Measurements from ENCODE around the gene DBNL.

DBNL gene

DNA sequence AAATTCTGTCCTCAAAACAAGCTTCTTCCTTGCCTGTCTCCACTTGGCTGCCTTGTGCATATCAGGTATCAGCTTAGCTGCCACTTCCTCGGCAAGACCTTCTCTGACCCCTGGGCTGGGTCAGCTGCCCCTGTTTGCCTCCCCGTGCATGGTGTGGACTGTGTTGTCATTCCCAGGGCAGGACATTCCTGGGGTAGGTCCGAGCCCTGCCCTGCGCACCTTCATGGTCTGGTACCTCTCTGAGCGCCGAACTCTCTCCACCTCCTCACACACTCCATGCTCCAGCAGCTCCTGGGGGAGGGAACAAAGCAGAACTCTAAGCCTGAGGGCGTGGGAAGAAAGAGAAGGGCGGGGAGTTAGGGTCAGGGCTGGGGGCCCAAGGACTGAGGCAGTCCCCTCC lies 34.0 kb downstream of the DBNL start:
- DNase-seq (ENCODE audit: low read depth): no peak

DNA sequence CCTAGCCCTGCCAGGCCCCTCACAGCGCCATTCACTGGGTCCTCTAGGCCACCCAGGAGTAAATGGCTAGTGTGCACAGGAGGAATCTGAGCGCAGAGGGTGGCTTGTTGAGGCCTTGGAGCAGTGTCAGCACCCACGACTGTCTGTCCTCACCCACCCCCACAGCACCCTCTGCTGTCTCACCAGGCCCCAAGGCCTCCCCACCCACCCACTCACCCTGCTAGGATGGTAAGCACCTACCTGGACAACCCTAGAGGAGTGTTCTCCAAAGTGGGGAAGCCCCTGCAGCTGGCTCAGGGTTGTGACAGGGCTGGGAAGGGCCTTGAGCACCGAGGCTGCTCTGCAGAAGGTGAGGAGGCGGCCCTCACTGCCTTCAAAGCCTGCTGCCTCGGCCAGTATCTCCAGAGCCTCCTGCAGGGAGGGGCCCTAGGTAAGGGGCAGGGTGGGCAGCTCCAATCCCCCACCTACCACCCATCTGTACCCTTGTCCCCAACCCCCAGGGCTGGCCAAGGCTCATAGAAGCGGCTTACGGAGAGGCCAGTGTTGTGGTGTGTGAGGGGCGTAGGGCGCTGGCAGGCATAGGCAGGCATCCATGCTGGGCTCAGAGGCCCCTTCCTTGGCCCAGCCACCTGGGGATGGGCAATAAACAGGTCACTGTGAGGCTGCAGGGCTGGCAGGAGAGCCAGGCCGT lies 35.0 kb downstream of the DBNL start:
- no peak for DNase-seq (ENCODE audit: low read depth)

DNA sequence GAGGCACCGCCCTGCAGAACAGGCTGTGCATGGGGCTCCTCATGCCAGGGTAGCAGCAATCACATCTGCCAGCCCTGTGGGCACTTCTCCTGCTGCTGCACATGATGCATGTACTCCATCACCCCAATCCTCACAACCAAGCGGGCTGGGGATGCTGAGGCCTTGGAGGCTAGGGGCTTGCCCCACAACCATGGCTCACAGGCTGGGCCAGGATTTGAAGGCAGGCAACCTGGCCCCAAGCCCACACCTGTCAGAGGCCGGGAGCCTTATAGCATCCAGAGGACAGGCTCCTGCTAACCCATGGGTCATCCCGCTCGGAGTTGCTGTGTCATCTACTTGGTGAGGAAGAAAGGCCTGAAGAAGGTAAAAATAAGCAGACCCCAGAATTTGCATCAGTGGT lies 35.6 kb downstream of the DBNL start:
- DNase-seq (ENCODE audit: low read depth): no peak

DNA sequence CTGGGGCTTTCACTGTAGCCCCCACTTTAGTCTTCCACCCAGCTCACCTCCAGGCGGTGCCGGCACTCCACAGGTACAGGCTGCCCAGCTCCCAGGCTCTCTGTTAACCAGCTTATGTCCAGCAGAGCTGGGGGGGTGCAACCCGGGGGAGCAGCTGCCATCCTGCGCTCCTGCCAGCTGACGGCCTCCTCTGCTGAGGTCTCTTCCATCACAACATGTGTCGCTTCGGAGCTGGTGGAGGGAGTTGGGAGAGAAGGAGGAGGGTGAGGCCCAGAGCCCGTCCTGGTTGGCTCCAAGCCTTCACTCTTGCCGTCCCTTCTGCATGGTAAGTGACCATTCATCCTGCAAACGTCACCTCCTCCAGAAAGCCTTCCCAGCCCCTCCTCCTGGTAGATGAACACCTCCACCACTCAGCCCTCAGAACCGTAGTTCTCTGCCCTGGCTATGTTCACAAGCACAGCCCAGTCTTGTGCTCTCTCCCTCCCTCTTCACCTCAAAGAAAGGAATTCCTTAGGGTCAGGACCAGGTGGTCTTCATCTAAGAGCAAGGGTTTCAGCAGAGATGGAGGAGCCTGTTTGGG lies 36.3 kb downstream of the DBNL start:
- no peak for DNase-seq (ENCODE audit: low read depth)

DNA sequence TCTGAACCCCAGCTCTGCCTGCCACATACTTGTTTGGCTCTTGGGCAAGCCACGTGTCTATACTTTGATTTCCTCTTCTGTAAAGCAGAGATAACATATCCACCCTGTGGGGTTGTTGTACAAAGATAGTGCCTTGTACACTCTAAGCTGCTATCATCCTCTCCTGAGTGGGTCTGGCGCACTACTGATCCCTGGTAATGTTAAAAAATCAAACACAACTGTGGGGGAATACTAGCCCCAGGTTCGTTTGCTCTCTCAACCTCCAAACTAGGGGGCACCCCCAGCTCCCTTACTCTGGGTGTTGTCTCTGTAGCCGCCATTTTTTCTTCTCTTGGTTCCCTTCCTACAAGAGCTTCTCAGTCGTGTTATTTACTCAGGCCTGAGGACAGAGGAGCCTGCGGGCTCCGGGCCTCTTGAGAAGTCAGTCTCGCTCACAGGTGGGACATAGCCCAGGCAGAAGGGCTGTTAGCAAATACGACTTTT lies 36.8 kb downstream of the DBNL start:
- no peak for DNase-seq (ENCODE audit: low read depth)

DNA sequence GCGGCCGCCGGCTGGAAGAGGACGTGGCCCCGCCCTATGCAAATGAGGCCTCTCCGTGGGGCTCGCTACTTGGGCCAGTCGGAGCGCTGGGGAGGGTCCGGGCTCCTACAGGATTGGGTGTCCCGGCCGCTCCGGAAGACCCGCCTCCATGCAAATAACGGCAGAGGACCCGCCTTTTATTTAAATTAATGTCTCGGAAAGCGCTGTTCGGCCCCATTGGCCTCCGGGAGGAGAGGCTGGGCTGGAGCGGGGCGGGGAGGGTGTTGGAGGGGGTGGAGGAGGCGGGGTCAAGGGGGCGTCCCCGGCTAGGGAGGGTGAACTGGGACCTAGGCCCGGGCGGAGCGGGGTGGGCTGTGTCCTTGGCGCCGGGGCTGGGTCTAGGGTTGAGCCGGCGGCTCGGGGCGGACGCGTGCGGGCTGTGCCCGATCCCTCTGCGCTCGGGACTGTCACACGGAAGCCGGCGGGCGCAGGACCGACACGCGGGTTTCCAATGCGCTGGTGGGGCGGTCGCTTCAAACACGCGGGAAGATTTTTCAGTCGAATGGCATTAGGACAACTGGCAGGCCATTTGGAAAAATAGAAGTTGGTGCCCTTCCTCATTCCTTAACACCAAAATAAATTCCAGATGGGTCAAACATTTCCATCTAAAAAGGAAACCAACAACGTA lies 38.2 kb downstream of the DBNL start:
- DNase-seq (ENCODE audit: low read depth): peak; percentile 90

DNA sequence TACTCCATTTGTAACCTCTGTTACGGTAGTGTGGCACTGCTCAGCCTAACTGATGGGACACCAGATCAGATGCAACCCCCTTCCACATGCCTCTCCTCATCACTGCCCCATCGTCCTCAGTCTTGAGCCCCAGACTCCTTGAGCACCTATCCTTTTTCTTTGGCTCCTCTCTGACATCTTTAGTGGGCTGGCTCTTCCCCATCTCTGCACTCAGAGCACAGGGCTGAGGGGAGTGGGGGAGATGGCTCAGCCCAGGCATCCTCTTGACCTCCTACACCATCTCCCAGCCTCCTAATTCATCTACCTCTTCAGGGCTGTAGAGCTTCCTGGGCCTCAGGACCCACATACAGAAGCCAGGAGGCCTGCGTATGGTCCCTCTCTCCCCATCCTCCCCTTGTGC lies 39.3 kb downstream of the DBNL start:
- DNase-seq (ENCODE audit: low read depth): no peak

DNA sequence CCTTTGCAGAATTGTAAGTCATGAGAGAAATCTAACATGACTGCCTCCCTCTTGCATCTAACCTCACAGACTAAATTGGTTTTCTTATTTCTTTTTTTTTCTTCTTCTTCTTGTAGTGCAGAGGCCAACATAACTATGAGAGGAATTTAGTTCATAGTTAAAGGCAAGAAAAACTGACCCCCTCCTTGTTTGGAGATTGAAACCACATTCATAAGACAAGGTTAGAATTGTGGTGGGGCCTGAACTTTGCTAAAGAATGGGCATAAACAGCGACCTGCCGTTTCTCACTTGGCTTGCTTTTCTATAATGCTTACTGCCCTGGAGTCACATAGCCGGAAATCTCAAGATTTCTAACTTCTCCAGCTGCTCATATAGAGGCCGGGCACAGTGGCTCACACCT lies 40.2 kb downstream of the DBNL start:
- DNase-seq (ENCODE audit: low read depth): no peak

DNA sequence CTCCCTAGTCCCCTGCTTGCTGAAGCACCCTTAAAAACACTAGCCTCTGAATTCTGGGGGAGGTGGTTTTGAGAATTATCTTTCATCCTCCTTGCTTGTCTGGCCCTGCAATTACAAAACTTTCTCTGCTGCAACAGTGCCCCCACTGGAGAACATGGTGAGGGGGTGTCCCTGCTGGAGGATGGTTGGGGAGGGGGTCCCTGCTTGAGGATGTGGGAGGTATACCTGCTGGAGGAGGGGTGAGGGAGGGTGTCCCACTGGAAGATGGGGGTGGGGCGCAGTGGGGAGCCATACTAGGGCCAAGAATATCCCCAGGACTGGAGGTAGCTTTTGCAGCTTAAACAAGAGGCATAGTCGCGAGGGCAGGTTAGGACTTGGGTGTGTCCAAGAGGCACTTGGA lies 41.0 kb downstream of the DBNL start:
- DNase-seq (ENCODE audit: low read depth): no peak

DNA sequence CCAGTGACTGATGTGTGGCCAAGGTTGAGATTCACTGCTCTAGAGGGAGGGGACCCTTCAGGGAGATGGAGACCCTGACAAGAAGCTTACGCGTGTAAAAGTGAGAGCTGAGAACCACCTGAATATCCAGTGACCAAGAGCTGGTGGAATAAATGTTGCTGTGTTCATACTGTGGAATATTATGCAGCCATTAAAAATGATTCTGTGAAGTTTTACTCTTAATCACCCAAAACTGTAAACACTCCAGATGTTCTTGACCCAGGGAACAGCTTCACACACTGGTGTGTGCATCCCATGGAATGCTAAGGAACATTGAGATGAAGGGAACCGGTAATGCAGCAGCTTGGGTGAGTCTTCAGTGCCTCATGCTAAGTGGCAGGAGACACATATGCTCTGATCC lies 42.1 kb downstream of the DBNL start:
- no peak for DNase-seq (ENCODE audit: low read depth)

DNA sequence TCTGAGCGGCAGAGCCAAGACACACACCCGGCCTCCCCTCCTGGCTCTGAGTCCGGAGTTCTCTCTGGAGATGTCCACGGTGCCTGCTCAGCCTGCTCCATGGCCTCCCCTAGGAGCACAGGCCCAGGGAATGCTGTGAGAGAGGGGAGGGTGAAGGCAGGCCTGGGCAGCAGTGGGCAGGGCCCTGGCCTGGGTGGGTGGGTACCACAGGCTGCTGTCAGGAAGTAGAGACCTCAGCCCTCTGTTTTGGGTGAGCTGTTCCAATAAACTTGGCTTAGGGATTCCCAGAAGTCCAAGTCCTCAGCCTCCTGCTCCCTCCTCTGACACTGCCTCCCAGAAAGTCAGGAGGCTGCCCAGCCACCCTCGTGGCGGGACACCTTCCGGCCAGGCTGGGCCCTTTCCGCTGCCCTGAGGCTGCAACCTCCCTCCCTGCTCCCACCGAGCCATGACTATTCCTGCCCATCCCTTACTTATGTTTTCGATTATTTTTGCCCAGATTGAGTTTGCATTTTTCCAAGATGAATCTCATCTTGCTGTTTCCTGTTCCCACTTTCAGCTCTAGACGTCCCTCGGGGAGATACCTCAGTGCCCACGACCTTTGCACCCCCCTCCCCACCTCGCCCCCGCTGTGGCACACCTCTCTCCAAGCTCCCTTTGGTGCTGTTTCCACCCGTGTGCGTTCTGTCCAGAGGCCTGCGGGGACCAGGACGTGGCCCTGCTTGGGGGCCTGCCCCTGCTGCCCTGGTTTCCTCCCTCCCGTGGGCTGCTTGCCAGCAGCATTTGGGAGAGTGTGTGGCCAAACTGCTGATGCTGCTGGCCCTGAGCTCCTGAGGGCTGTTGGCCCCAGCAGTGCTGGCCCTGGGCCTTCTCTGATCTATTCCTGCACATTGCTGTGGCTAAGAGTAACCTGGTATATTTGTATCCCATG lies 43.7 kb downstream of the DBNL start:
- peak; percentile 55 for DNase-seq (ENCODE audit: low read depth)

DNA sequence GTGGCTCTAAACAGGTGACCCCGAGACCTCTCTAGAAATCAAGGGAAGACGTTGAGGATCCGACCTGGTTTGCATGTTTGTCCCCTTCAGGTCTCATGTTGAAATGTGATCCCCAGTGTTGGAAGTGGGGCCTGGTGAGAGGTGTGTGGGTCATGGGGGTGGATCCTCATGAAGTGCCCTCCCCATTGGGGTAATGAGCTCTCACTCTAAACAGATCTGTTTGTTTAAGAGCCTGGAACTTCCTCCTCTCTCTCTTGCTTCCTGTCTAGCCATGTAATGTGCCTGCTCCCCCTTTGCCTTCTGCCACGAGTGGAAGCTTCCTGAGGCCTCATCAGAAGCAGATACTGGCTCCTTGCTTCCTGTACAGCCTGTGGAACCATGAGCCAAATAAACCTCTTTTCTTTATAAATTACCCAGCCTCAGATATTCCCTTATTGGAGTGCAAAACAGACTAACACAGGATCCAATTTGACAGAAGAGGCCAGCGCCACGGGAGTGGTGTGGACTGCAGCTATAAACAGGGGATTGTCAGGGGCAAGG lies 48.7 kb downstream of the DBNL start:
- DNase-seq (ENCODE audit: low read depth): no peak

DNA sequence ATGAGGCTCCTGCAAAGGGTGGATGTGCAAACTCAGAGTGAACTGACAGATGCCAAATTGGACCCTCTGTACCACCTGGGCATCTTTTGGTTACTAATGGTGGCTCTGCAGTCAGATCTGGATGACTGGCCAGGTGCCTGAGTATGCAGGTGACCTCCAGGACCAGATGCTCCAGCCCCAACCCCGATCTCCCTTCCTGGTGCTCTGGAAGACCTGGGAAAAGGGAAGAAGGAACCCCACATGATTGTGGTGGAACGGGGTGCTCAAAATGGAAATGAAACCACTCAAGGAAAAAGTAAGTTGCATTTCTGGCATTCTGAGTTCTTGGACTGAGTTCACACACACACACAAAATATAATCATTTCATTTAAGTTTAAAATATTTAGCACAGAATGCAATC lies 49.9 kb downstream of the DBNL start:
- DNase-seq (ENCODE audit: low read depth): no peak

DNA sequence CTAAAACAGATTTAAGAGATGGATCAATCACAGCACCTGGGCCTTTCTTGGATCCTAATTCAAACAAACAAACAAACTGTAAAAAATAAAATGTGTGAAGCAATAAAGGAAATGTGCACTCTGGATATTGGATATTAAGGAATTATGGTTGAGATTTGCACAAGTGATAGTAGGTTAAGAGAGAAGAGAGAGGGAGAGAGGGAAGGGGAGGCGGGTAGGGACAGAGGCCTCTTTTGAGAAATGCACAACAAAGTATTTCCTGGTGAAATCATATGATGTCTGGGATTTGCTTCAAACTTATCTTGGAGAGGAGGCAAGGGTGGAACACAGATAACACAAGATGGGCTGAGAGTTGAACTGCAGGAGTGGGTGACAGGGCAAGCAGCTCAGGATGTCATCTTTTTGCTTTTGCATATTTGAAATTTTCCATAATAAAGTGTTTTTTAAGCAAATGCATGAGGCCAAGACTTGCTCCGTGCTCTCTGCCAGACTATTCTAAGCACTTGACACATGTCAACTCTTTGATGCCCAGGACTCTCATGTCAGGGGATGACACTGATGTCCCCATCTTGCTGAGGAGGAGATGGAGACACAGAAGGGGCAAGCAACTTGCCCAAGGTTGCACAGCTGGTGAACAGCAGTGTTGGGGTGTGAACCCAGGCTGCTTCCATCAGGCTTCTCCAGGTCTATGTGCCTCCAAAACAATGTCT lies 50.5 kb downstream of the DBNL start:
- DNase-seq (ENCODE audit: low read depth): no peak

DNA sequence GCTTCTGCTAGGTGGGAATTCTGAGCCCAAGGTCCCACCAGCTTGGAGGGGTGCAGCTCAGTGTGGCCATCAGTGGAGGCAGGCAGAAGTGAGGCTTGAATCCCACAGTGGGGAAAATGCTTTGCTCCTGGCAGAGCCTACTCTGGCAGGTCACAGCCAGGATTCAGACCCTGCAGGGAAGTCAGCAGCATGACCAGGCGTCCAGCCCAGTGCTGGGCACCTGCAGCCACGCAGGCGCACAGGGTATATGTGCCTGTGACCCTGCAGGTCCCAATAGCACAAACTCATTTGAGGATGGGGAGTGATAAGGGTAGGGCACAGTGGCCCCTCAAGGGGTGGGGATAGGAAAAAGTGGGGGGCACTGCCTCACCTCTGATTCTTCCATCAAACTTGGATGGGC lies 51.3 kb downstream of the DBNL start:
- no peak for DNase-seq (ENCODE audit: low read depth)

DNA sequence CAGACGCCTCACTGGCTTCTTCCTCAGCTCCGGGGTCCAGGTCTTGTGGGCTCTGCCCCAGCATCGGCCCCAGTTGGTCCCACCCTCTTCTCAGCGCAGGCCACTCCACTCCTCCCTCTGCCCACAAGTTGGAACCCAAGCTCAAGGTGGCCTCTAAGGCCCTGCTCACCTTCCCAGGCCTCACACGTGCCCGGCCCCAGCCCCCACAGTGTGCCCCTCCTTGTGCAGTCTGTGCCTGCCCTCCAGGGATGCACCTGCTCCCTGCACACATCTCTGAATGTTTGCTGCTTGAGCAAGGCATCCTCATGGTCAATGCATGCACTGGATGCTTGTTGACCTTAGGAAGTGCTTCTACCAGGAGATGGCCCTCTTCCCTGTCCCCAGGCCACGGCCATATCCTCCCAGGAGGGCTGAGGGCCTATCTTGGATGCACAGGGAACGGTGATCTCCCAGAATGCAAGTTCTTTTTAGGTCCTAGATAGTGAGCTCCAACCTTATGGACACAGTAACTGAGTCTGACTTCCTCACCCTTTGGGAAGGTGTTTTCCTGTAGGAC lies 51.9 kb downstream of the DBNL start:
- DNase-seq (ENCODE audit: low read depth): no peak

DNA sequence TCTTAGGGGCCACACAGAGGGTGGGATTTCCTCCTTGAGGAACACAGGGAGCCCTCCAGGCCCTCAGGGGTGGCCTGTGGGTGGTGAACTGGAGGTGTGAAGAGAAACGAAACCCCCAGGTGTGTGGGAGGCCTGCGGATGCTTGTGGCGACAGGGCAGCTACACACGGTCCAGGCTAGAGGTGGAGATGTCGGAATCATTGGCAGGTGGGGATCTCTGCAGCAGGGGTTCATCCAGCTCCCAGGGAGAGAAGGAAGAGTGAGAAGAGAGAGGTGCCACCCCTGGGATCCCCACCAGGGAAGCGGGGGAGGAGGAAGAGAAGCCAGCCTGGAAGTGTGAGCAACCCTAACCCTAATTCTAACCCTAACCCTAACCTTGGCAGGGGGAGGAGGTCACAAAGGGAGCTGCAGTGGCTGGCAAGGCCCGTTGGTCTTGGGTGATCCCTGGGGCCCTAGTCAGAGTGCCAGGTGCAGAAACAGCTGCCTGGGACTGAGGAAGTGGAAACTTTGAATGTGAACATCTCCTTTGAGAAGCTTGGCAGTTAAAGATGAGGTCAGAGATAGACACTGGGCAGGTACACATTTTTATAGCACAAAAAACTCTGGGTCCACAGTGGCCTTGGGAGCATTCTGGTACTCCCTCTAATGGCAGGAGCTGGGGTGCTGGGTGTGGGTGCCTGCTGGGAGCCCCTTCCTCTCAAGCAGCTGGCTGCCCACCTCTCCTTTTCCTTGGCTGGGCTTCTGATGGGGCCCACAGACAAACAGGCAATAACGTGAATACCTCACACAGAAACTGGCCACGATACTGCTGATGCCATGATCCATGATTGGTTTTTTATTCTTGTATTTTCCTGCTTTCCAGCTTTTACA lies 52.8 kb downstream of the DBNL start:
- DNase-seq (ENCODE audit: low read depth): no peak

DNA sequence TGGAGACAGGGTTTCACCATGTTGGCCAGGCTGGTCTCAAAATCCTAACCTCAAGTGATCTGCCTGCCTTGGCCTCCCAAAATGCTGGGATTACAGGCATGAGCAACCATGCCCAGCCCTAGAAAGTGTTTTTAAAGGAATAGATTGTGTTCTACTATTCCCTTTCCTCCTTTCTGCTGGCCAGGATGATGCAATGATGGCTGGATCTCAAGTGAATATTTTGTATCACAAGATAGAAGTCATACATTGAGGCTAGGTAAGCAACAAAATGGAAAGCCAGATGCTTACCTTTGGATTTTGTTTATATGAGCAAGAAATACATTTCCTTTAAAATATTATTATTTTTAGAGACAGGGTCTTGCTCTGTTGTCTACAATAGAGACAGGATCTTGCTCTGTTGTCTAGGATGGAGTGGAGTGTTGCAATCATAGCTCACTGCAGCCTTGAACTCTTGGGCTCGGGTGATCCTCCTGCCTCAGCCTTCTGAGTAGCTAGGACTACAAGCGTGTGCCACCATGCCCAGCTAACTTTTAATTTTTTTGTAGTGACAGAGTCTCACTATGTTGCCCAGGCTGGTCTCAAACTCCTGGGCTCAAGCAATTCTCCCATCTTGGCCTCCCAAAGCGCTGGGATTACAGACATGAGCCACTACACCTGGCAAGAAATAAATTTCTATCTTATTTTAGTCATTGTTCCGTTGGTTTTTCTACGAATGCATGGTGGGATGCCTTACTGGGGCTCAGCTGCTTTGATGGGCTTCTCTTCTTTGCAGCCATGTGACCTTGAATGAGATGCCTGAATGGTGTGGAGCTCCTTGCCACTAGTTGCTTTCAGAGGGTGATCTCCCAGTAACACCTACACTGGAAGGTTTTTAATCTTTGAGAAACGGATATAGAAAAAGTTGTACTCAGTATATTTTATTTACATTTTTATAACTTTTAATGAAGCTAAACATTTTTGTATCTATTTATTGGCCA lies 53.9 kb downstream of the DBNL start:
- DNase-seq (ENCODE audit: low read depth): no peak

DNA sequence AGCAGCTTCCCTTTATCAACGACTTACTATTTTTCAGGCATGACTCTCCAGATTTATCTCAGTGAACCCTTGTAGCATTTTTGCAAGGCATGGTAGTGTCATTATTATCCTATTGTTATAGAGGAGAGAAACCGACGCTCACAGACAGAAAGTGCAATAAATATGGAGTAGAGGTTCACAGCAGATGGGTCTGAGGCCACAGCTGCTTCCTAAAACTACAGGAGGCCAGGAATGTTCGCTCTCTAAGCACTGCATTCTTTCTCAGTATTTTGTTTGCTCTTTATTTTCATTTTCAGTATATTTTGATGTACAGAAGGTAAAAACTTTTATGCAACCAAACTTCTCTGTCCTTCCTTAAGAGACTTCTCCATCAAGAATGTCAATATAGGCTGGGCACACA lies 55.2 kb downstream of the DBNL start:
- no peak for DNase-seq (ENCODE audit: low read depth)
